Measurements from ENCODE around the gene PPFIBP1.

DNA sequence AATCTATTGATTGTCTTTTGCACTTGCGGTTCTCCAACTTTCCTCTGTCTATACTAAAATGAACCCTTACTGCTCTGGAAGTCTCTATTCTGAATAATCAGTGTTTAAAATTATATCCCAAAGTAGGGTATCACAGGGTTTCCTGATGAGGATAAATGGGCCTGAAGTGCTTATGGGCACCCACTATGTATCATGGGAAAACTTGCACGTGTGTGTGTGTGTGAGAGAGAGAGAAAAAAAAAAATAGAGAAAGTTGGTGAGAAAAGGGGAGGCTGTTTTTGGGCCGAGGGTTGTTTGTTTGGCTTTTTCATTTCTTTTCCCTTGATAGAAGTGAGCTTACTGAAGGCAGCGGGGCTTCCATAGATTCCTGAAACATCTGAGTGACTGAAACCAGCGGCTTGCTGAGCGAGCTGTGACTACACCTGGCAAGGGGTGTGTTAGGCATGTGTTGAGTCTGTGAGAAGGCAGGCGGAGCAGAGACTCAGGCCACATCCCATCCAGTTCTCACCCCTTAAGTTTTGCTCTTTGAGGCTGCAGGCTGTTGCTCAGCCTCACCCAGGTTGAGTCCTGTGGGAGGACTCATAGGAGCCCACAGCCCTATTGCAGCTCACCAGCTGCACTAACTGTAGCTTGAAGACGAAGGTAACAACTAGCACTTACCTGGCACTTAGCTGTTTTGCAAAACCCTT, 17.2 kb downstream of the PPFIBP1 start:
- TF ChIP-seq POLR2AphosphoS5 (IDR thresholded peaks at IDR 0.05; ENCODE audit: low read depth, low read length) (no peak), CTCF (CRISPR knock-in tag; IDR thresholded peaks at IDR 0.05) (no peak), ZFP36 (IDR thresholded peaks at IDR 0.05; ENCODE audit: borderline replicate concordance, low read depth, low read length, partially characterized antibody) (no peak), GMEB1 (CRISPR knock-in tag; IDR thresholded peaks at IDR 0.05; ENCODE audit: borderline replicate concordance) (no peak), ZNF749 (CRISPR knock-in tag; IDR thresholded peaks at IDR 0.05; ENCODE audit: borderline replicate concordance) (no peak), POLR2A (IDR thresholded peaks at IDR 0.05; ENCODE audit: insufficient read depth in 1 of 2, low read depth in 2 of 2, low read length in 2 of 2) (no peak), EP300 (IDR thresholded peaks at IDR 0.05; ENCODE audit: low read depth in 2 of 2, low read length in 2 of 2) (no peak), EP300 (CRISPR knock-in tag; IDR thresholded peaks at IDR 0.05; ENCODE audit: borderline replicate concordance) (no peak), NFKBIZ (CRISPR knock-in tag; IDR thresholded peaks at IDR 0.05) (no peak), RBAK (CRISPR knock-in tag; IDR thresholded peaks at IDR 0.05) (no peak), TCF7L2 (IDR thresholded peaks at IDR 0.05; ENCODE audit: low read depth, low read length) (no peak)
